GM19372 (cell line): ENCODE measurements around the gene INPP5B.
A peak's percentile ranks its signal among the peaks of the same experiment; 100 is the strongest.

Experiments
- ATAC-seq: cut with Tn5 transposase; IDR thresholded peaks from one replicate; pipeline ENCODE4 v1.9.1; 2021; ENCODE audit warnings: mild to moderate bottlenecking, low read depth, moderate library complexity; ENCODE audit not compliant: unreplicated experiment

The INPP5B gene

GRCh38 chr1:37879865-37880264 is 67.0 kb downstream of the INPP5B start:
- no peak for ATAC-seq

DNA sequence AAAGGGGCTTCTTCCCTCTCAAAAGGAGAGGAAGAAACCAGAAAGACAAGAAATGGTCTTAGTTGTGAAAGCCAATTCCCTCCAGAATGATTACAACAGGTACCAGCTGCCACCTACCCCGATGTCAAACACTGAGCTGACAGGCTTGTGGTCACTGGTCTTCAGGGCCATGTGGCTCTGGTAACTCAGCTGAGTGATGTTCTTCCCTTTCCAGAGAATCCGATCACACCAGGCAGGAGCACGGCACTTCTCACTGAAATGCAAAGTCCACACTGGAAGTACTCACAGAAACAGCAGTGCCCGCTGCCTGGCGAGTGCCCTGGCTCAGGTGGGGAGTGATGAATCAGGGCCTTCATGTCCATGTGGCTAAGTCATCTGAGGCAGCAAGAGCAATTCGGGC is 68.8 kb downstream of the INPP5B start:
- no peak for ATAC-seq

DNA sequence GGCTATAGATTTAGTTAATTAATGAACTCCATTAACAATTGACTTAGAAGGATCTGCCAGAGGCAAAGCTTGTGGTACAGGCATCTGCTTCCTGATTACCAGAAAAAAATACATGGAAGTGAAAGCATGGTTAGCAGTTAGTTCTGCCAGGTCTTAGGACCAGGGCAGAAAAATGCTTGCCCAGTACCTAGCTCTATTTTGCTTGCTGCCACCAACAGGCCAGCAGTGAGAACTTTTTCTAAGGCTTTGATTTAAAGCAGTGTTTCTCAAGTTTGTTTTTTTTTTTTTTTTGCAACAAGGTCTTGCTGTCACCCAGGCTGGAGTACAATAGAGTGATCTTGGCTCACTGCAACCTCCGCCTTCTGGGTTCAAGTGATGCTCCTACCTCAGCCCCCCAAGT is 71.0 kb downstream of the INPP5B start:
- no peak for ATAC-seq

DNA sequence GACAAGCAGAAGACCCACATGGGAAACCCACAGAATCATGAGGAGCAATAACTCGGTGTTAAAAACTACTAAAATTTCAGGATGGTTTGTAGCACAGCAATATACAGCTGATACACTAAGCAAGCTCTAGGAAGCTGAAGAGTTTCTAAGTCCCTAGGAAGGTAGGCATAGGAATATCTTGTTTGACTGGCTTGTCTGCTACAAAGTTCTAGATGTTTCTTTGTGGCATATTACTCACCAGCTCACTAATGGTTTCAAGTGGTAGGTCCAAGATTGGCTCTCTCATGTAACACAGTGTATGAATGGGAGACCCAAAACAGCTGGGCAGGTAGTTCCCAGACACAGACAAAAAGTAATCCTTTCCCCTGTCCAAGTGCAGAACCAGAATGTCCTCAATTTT is 74.2 kb downstream of the INPP5B start:
- ATAC-seq: no peak

- ATAC-seq: no peak
Observed at GRCh38 chr1:37868466-37868865, 78.4 kb downstream of the INPP5B start.

DNA sequence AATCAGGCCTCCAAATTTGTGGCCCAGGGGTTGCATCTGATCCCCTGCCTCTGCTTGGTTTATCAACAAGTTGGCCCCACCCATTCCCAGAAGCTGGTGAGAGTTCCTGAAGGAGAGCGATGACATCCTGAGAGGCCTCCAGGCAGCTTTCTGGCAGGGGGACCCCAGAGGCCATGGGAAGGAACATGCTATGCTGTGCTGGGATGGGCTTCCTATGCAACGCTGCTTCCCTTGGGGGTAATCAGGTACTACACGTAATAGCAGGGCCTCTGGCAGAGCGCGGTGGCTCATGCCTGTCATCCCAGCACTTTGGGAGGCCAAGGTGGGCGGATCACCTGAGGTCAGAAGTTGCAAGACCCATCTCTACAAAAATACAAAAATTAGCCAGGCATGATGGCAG is 79.1 kb downstream of the INPP5B start:
- ATAC-seq: no peak

DNA sequence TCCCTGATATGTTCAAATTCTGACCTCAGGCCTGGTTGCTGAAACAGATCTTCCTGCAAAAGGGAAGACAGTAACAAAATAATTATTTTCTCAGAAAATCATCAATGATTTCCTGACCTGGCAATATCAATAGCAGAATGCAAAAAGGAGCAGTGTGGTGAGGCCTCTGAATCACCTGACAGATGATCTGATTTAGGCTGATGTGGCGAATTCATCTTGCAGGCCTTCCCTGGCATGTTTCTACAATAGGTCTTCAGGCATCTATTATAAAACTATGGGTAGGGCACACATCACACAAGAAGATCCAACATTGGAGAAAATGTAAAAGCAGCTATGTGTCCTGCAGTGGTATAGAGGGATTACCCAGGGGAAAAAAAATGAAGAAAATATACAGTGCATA is 80.4 kb downstream of the INPP5B start:
- no peak for ATAC-seq

- ATAC-seq: no peak
Observed at GRCh38 chr1:37865348-37866120, 81.3 kb downstream of the INPP5B start.

DNA sequence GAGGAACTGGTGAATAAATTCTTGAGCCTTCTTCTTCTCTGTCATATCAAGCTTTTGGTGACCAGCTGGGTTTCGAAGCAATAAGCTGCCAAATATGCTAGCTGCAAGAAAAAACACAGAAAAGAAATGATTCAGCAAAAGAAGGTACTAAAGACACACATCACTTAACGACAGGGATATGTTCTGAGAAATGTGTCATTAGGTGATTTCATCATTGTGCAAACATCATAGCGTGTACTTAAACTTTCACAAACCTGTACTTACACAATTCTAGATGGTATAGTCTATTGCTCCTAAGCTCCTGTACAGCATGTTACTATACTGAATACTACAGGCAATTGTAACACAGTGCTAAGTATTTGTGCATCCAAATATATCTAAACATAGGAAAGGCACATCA is 84.5 kb downstream of the INPP5B start:
- ATAC-seq: no peak

GRCh38 chr1:37861151-37861550 is 85.7 kb downstream of the INPP5B start:
- no peak for ATAC-seq

DNA sequence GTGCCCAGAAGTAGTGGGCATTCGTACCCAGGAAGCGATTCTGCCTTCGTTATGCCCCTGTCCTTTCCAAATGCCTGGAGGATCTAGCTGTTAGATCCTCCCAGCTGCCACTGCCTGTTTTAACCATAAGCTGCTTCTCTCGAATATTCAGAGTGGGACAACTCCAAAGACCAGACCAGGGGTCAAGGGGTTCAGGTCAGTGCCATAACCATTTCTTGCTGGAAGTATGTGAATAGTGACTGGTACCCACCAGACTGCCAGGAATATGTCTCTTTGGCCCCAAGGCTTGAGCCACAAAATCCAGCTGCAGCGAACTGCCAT is 86.5 kb downstream of the INPP5B start:
- ATAC-seq: no peak

DNA sequence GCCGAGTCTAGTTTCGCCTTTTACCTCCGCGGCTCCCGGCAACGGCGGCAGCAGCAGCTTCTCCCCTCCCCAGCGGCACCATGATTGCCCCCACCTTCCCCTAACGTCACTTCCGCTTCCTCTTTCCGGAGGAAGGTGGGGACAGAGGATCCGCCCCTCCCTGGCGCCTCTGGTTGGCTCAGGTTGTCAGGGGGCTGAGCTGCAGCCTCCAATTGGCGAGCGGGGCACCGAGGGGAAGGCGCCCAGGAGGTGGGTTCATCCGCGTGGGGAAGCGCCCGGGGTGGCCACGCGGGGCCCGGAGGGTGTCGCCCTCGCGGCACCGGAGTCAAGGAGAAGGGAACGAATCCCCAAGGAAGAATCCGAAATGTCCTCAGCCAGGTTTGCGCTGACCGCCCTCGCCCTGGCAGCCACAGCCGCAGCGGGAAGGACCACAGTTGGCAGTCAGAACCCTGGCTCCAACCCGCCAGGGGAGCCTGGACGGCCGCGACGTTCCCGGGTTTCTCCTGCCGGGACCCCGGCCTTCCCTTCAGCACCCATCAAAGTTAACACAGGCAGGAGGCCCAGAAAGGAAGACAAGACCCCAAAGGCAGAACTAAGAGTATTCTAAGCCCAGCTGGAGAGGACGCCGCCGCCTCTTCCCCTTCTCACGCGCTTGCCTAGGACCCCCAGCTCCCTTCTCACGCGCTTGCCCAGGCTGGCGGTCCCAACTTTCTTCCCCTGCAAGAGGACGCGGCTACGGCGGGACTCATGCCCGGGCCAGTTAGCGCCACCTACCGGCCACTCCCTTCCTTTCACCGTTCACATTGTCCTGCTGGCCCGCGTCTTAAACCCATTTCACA is 87.1 kb downstream of the INPP5B start, which contains the start of gene MTF1:
Gene MTF1, minus strand, starts transcription at position 86 of the 839 bp plus-strand sequence. CDS start 1,934 bp downstream, outside the sequence.
- peak; percentile 95 for ATAC-seq

DNA sequence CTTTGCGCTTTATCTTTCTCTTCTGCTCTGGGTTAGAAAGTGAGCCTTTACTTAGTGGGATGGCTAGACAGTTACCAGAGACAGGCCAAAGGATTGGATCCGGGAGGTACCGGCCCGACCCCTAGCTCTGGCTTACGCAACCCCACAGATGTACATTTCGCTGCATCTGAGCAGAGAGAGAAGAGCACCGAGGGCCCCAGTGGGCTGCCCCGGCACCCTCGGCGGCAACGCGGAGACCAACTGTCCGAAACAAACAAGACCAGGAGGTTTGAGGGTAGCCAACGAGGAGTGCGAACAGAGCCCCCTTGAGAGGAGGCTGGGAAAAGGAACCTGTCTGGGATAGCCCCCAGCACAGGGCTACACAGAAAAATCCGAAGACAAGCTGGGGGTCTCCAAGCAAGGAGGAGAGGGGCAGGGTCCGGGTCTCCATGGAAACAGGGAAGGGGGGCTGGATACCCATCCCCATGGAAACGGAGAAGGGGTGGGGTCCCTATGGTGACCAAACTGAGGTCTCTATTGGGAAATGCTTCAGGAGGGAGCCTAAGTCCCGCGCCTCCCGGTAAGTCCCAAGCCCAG is 87.8 kb downstream of the INPP5B start:
- ATAC-seq: no peak

GRCh38 chr1:37854406-37854805 is 92.4 kb downstream of the INPP5B start:
- no peak for ATAC-seq

- no peak for ATAC-seq
Observed at GRCh38 chr1:37853157-37853556, 93.7 kb downstream of the INPP5B start.

- no peak for ATAC-seq
Observed at GRCh38 chr1:37851782-37852210, 95.1 kb downstream of the INPP5B start.

- ATAC-seq: no peak
Observed at GRCh38 chr1:37851262-37851661, 95.6 kb downstream of the INPP5B start.

DNA sequence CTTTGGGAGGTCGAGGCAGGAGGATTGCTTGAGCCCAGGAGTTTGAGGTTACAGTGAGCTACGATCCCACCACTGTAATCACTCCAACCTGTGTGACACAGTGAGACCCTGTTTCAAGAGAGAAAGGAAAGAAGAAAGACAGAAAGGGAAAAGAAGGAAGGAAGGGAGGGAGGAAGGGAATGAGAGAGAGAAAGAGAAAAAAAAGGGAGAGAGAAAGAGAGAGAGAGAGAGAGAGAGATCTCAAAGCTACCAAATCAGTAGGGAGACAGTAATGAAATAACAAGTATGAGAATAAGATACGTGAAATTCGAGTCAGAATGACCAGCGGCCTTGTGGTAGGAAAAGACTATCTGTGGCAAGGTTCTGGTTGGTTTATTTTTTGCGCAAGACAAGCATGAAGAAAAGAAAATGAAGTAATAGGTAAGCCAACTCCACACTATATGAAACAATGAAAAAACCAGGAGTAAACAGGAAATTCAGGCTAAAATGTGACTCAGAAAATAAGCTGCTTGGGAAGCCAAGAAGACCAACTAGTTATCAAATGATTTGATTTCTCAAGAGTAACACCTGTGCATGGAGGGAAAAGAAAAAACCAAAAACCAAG is 96.4 kb downstream of the INPP5B start:
- ATAC-seq: no peak

DNA sequence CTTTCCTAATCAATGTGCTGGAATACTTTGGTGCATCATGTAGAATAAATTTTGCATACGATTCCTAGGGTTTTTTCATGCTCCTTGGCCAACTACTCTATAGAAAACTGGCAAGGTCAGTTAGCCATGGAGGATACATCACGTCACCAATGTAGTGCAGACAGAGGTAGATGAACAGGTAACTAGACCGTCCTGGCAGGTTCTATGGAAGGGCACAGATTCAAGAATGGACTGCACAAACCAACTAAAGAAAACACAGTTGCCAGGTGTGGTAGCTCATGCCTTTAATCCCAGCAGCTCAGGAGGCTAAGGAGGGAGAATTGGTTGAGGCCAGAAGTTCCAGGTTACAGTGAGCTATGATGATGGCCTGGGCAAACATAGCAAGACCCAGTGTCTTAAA is 97.4 kb downstream of the INPP5B start:
- ATAC-seq: no peak

- ATAC-seq: no peak
Observed at GRCh38 chr1:37846647-37847339, 100.1 kb downstream of the INPP5B start.
